ENCODE measurements around the gene TTC9C.

TTC9C gene

DNA sequence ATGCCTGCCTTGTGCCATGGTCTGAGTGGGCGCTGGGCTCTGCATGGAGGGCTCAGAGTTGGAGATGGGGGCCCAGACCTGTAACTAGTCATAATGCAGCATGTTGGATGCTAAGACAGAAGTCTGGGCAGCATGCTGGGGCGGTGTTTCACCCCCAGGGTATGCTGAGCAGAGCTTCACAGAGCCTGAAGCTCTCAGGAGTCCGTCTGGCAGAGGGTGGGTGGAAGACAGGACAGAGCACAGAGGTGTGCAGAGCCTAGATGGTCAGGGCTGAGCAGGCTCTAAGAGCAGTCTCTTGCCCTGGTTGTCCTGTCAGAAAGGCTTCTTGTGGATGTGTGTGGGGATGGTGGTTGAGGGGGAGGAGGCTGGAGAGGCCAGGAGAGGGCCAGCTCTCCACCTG lies 50.2 kb downstream of the TTC9C start:
- TF ChIP-seq, protein P1, sequence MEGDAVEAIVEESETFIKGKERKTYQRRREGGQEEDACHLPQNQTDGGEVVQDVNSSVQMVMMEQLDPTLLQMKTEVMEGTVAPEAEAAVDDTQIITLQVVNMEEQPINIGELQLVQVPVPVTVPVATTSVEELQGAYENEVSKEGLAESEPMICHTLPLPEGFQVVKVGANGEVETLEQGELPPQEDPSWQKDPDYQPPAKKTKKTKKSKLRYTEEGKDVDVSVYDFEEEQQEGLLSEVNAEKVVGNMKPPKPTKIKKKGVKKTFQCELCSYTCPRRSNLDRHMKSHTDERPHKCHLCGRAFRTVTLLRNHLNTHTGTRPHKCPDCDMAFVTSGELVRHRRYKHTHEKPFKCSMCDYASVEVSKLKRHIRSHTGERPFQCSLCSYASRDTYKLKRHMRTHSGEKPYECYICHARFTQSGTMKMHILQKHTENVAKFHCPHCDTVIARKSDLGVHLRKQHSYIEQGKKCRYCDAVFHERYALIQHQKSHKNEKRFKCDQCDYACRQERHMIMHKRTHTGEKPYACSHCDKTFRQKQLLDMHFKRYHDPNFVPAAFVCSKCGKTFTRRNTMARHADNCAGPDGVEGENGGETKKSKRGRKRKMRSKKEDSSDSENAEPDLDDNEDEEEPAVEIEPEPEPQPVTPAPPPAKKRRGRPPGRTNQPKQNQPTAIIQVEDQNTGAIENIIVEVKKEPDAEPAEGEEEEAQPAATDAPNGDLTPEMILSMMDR (conservative IDR thresholded peaks at IDR 0.05) = no peak
- no peak overlapping the region for H3K27ac ChIP-seq

DNA sequence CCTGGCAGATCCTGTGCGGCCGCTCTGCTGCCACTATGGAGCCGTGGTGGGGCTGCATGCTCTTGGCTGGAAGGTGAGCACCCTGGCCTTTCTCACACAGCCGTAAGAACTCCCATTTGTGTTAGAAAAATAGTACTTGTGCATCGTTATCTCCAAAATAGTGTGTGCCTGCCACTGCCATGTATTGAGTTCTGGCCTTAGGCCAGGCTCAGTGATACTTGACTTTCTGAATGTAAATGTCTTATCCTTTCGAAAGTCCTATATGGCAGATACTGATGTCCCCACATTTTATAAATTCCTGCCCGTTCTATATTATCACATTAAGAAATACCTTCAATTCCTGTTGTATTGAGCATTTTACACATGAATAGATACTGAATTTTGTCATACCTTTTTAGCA lies 54.5 kb downstream of the TTC9C start:
- H3K27ac ChIP-seq = no peak overlapping the region
- TF ChIP-seq, protein P1 (conservative IDR thresholded peaks at IDR 0.05) = no peak

DNA sequence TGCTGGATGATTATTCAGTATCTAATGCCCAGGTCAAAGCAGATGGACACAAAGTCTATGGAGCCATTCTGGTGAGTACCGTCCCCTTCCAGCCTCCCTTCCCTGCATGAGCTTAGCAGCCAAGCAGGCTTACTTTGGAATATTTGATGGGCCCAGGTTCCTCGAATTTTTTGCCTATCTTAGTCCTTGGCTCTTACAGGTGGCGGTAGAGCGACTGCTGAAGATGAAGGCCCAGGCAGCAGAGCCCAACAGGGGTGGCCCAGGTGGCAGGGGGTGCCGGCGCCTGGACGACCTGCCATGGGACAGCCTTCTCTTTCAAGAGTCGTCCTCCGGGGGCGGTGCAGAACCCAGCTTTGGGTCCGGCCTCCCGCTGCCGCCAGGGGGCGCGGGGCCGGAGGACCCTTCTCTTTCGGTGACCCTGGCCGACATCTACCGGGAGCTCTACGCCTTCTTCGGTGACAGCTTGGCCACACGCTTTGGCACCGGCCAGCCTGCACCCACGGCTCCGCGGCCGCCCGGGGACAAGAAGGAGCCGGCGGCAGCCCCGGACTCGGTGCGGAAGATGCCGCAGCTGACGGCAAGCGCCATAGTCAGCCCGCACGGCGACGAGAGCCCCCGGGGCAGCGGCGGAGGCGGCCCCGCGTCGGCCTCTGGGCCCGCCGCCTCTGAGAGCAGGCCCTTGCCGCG lies 58.2 kb downstream of the TTC9C start:
- TF ChIP-seq, protein P1 (conservative IDR thresholded peaks at IDR 0.05) = peak; percentile 94

DNA sequence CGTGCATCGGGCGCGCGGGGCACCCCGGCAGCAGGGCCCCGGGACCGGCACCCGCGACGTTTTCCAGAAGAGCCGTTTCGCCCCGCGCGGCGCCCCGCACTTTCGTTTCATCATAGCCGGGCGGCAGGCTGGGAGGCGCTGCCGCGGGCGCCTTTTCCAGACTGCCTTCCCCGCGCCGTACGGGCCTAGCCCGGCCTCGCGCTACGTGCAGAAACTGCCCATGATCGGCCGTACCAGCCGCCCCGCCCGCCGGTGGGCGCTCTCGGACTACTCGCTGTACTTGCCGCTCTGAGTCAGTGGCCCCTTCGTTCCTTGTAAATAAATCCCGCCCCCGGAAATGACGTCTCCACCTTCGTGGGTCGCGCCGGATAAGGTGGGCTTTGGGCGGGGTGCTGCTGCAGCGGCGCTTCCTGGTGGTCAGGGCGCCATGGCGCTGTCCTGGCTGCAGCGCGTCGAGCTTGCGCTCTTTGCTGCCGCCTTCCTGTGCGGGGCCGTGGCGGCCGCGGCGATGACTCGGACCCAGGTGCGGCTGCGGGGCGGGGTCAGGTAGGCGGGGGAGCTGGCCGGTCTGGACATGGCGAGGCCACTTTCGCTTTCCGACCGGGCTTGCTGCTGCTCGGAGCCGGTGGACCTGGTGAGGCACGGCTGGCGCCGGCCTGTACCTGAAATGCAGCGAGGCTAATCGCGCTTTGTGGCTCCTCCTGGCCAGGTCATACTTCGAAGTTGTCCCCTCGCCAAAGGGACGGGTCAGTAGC lies 58.9 kb downstream of the TTC9C start, which contains the start of gene TMEM179B:
TSS of gene TMEM179B (plus strand) at position 398 of the 755 bp plus-strand sequence. CDS start at position 428, 30 bp downstream.
- peak within 1 kb of the TSS; percentile 96 for H3K27ac ChIP-seq
- TF ChIP-seq, protein P1 (conservative IDR thresholded peaks at IDR 0.05) = no peak

More for the DNA sequence above, 58.2 kb downstream of the TTC9C start:
- peak overlapping the region; percentile 96 for H3K27ac ChIP-seq
